Adrenal gland (tissue), 5 donors: ENCODE measurements around the gene SPEG.

Experiments
- CTCF ChIP-seq, 6 experiments: fragments of 450-650 bp in 4 of 6; fragments of 200-600 bp in 2 of 6; sonication (generic) in 1 of 6; IDR thresholded peaks; 1 replicate in 5 of 6; 2 replicates in 1 of 6; pipeline versions ENCODE4 v1.5.1 to v1.8.0; 2016 to 2021; ENCODE audit warnings: antibody characterized with exemption in 6 of 6, mild to moderate bottlenecking in 2 of 6, moderate library complexity in 1 of 6
- POLR2A ChIP-seq, 2 donors: fragments of 450-650 bp; IDR thresholded peaks; one replicate each; pipeline ENCODE4 v1.6.1; 2017; ENCODE audit warnings: antibody characterized with exemption in 2 of 2, mild to moderate bottlenecking in 2 of 2, moderate library complexity in 1 of 2
- donor health status: DM: no; HTN: no; CAD: no.

- TF ChIP-seq CTCF (IDR thresholded peaks at IDR 0.05) (no peak), POLR2A (IDR thresholded peaks at IDR 0.05) (no peak)
These were observed 4.6 kb upstream of the SPEG start for GRCh38 chr2:219429958-219430606.
